OCI-LY1 (cell line): ENCODE measurements around the gene USP49.
A peak's percentile ranks its signal among the peaks of the same experiment; 100 is the strongest.

Experiments used
- H2AFZ ChIP-seq: fragments of 200-600 bp; sonication (generic), shearing (Covaris generic); 2 replicates; pipeline ENCODE4 v1.6.0; 2014; ENCODE audit warnings: antibody characterized with exemption, mild to moderate bottlenecking, low read length
- H3F3A ChIP-seq: fragments of 200-600 bp; sonication (generic), shearing (Covaris generic); 2 replicates; pipeline ENCODE4 v1.6.0; 2014; ENCODE audit warnings: mild to moderate bottlenecking, antibody characterized with exemption, low read length, moderate library complexity; ENCODE audit not compliant: insufficient read depth
- H3K27ac ChIP-seq: fragments of 200-600 bp; sonication (generic); 2 replicates; pipeline ENCODE4 v1.5.1; 2014; ENCODE audit warnings: low read length, mixed run types, mild to moderate bottlenecking, low read depth; ENCODE audit not compliant: poor library complexity, severe bottlenecking
- H3K27me3 ChIP-seq: fragments of 200-600 bp; sonication (generic); 2 replicates; pipeline ENCODE4 v1.6.0; 2014; ENCODE audit warnings: antibody characterized with exemption, mild to moderate bottlenecking, low read length, moderate library complexity; ENCODE audit not compliant: insufficient read depth
- H3K36me3 ChIP-seq: fragments of 200-600 bp; sonication (generic); 2 replicates; pipeline ENCODE4 v1.6.1; 2014; ENCODE audit warnings: mild to moderate bottlenecking, antibody characterized with exemption, low read length, moderate library complexity, mixed read lengths; ENCODE audit not compliant: insufficient read depth
- H3K4me1 ChIP-seq: fragments of 200-600 bp; sonication (generic); 2 replicates; pipeline ENCODE4 v1.5.1; 2014; ENCODE audit warnings: mild to moderate bottlenecking, low read length, moderate library complexity; ENCODE audit not compliant: insufficient read depth, severe bottlenecking
- H3K4me2 ChIP-seq: fragments of 200-600 bp; sonication (generic), shearing (Covaris generic); 2 replicates; pipeline ENCODE4 v1.6.1; 2014; ENCODE audit warnings: low read length
- H3K4me3 ChIP-seq: fragments of 200-600 bp; sonication (generic); 2 replicates; pipeline ENCODE4 v1.5.1; 2014; ENCODE audit warnings: low read length, low read depth, mild to moderate bottlenecking, mixed read lengths; ENCODE audit not compliant: poor library complexity, severe bottlenecking
- H3K79me2 ChIP-seq: fragments of 200-600 bp; shearing (Covaris generic); 2 replicates; pipeline ENCODE4 v1.6.1; 2016; ENCODE audit warnings: mixed run types, low read length, mixed read lengths; ENCODE audit not compliant: insufficient read depth
- H3K9ac ChIP-seq: fragments of 200-600 bp; sonication (generic), shearing (Covaris generic); 2 replicates; pipeline ENCODE4 v1.6.1; 2014; ENCODE audit warnings: mild to moderate bottlenecking, low read length, mixed read lengths
- H3K9me2 ChIP-seq: fragments of 200-600 bp; sonication (generic), shearing (Covaris generic); 2 replicates; pipeline ENCODE4 v1.6.1; 2014; ENCODE audit warnings: low read depth, mild to moderate bottlenecking, low read length, mixed read lengths
- H3K9me3 ChIP-seq: fragments of 200-600 bp; shearing (Covaris generic); 2 replicates; pipeline ENCODE4 v1.6.1; 2014; ENCODE audit warnings: low read length, mixed read lengths
- H4K20me1 ChIP-seq: fragments of 200-600 bp; sonication (generic), shearing (Covaris generic); 2 replicates; pipeline ENCODE4 v1.6.0; 2016; ENCODE audit warnings: mild to moderate bottlenecking, low read length; ENCODE audit not compliant: insufficient read depth
- EZH2 ChIP-seq: fragments of 200-600 bp; sonication (generic), shearing (Covaris generic); IDR thresholded peaks from 2 replicates; pipeline ENCODE4 v1.8.0; 2017; ENCODE audit warnings: borderline replicate concordance, mixed run types, mild to moderate bottlenecking, antibody characterized with exemption, low read length, moderate library complexity, mixed read lengths
- TF ChIP-seq, protein P1 (sequence below): fragments of 200-600 bp; sonication (generic), shearing (Covaris generic); IDR thresholded peaks from 2 replicates; pipeline ENCODE4 v1.5.1; 2017; ENCODE audit warnings: mild to moderate bottlenecking, antibody characterized with exemption, low read length, moderate library complexity, mixed read lengths

USP49 gene

DNA sequence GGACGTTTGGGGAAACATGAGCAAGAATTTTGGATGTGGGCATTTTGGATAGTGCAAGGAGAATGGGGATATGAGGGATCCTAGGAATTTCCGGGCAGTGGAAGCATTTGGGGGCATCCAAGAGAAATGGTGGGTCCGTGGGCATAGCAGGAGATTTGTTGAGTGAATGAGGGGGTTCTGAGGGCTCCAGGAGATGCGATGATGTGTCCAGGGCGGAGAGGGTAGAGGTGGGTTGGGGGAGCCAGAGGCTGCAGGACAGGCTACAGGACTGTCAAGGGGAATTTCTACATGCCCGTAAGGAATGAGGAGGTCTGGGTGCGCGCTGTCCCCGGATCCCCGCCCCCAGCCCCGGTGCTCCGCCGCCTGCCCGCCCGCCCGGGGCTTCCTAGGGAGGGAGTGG, 115.8 kb downstream of the USP49 start:
- H4K20me1 ChIP-seq = no peaks in the 10 kb centered on the region
- H3K36me3 ChIP-seq = peaks cover 3% of the 10 kb centered on the region; the same call in 1 of the 2 replicates
- no peak overlapping the region for H3K27ac ChIP-seq
- H3K79me2 ChIP-seq = no peaks in the 10 kb centered on the region
- no peaks in the 10 kb centered on the region for H3K9me3 ChIP-seq
- TF ChIP-seq EZH2 = no peak
- TF ChIP-seq, protein P1, sequence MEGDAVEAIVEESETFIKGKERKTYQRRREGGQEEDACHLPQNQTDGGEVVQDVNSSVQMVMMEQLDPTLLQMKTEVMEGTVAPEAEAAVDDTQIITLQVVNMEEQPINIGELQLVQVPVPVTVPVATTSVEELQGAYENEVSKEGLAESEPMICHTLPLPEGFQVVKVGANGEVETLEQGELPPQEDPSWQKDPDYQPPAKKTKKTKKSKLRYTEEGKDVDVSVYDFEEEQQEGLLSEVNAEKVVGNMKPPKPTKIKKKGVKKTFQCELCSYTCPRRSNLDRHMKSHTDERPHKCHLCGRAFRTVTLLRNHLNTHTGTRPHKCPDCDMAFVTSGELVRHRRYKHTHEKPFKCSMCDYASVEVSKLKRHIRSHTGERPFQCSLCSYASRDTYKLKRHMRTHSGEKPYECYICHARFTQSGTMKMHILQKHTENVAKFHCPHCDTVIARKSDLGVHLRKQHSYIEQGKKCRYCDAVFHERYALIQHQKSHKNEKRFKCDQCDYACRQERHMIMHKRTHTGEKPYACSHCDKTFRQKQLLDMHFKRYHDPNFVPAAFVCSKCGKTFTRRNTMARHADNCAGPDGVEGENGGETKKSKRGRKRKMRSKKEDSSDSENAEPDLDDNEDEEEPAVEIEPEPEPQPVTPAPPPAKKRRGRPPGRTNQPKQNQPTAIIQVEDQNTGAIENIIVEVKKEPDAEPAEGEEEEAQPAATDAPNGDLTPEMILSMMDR = no peak
- 0 out of 2 replicates have a peak, but pooled peaks cover 5% of the 10 kb centered on the region for H3K27me3 ChIP-seq
- H3K4me3 ChIP-seq = peak overlapping the region; percentile 66
- peak overlapping the region; percentile 95 for H3K4me2 ChIP-seq
- H3K4me1 ChIP-seq = peaks cover 13% of the 10 kb centered on the region
- no peaks in the 10 kb centered on the region for H3K9me2 ChIP-seq
- no peaks in the 10 kb centered on the region for H3F3A ChIP-seq
- no peak overlapping the region for H2AFZ ChIP-seq
- H3K9ac ChIP-seq = peak overlapping the region; percentile 82

DNA sequence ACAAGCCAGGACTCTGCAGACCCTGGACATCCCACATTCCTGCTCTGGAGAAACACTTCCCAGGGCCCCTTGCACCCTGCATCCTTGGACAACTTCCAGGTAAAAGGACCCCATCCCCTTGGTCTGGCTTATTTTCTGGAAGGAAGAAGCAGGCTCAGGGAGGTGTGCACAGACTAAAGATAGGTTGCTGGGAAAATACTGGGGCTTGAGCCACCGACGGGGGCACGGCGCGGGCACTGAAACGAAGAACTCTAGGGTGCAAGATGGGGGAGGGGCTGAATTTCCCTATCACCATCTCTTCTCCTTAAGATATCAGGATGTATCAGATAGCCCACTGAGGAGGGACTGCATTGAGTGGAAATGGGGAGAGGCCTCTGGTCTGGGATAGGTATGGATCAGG, 116.3 kb downstream of the USP49 start:
- no peaks in the 10 kb centered on the region for H3K9me2 ChIP-seq
- no peak overlapping the region for H2AFZ ChIP-seq
- H3K4me1 ChIP-seq = peaks cover 13% of the 10 kb centered on the region
- no peaks in the 10 kb centered on the region for H4K20me1 ChIP-seq
- H3K79me2 ChIP-seq = no peaks in the 10 kb centered on the region
- 0 out of 2 replicates have a peak, but pooled peaks cover 5% of the 10 kb centered on the region for H3K27me3 ChIP-seq
- H3F3A ChIP-seq = no peaks in the 10 kb centered on the region
- H3K36me3 ChIP-seq = peaks cover 6% of the 10 kb centered on the region; the same call in 1 of the 2 replicates
- H3K9ac ChIP-seq = peak overlapping the region; percentile 82
- H3K27ac ChIP-seq = no peak overlapping the region
- H3K4me2 ChIP-seq = peak overlapping the region; percentile 95
- H3K9me3 ChIP-seq = no peaks in the 10 kb centered on the region
- TF ChIP-seq EZH2 = no peak
- TF ChIP-seq, protein P1 = no peak
- peak overlapping the region; percentile 66 for H3K4me3 ChIP-seq

DNA sequence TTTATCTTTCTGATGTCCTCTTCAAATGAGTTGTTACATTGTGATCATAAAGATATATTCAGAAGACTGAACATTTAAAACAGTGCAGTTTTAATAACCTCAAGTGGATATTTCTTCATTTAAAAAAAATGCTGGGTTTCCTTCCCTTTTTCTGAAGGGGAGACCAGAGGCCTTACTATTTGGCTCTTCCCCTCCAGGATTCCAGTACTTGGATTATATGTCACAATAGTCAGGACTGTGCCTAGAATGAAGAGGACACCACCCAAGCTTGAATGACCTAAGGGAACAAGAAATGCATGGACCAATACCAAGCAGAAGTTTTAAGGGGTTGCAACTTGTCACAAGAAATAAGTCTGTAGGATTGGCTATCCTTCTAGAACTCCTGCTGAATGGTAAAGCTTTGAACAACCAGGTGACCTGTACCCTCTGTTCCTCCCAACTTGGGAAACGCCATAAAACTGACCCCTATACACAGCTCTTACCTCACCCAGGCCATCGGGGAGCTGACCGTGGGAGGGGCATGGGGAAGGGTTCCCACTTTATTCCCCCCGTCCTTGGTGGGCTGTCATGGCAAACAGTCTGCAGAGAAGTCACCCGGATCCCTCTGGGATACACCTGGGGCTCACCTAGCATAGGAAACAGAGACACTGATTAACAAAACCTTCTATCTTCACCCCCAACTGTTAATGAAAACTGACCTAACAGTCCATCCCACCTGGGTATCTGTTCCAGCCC, 117.5 kb downstream of the USP49 start:
- Histone ChIP-seq H3K9ac (no peak overlapping the region), H3K9me3 (no peaks in the 10 kb centered on the region), H3K9me2 (no peaks in the 10 kb centered on the region), H3K4me1 (peaks cover 13% of the 10 kb centered on the region), H3F3A (no peaks in the 10 kb centered on the region), H3K27me3 (0 out of 2 replicates have a peak, but pooled peaks cover 5% of the 10 kb centered on the region), H3K4me2 (no peak overlapping the region), H4K20me1 (no peaks in the 10 kb centered on the region), H3K36me3 (peaks cover 6% of the 10 kb centered on the region; the same call in 1 of the 2 replicates), H3K4me3 (no peak overlapping the region), H3K27ac (no peak overlapping the region), H2AFZ (no peak overlapping the region), H3K79me2 (no peaks in the 10 kb centered on the region)
- TF ChIP-seq, protein P1 = no peak
- no peak for TF ChIP-seq EZH2
